GM13976 (cell line): ENCODE data around the gene TBX4.
"Not testable (repeated sequence)": the region's sequence is repeated elsewhere in the genome, so short reads cannot be mapped to it uniquely, and the experiment has no call there.

ENCODE experiments used
- DNase-seq: peaks from one replicate; pipeline ENCODE4 v3.0.0; 2012; ENCODE audit warnings: low spot score
- in situ Hi-C: fragments of 300-500 bp; cut with MboI; formaldehyde crosslinking; loops from one replicate; pipeline ENCODE4 v1.12.0; 2022; ENCODE audit warnings: low sequenced_read_pairs, mixed read lengths, inconsistent platforms; ENCODE audit not compliant: unreplicated experiment
- TF ChIP-seq, protein P1 (sequence below): IDR thresholded peaks from 2 replicates; pipeline ENCODE4 v1.5.1; 2012; ENCODE audit warnings: borderline replicate concordance, mild to moderate bottlenecking; ENCODE audit not compliant: insufficient read depth; ENCODE audit errors: extremely low read depth, missing control alignments, control extremely low read depth

TBX4 gene

GRCh38 chr17:61423967-61424649, 28.1 kb upstream of the TBX4 start:
- in situ Hi-C loops = loop anchor here (10.0 to 25.0 kb wide), 2 partner anchors 131 to 413 kb away; no protein-coding TSS in a partner anchor
- TF ChIP-seq, protein P1, sequence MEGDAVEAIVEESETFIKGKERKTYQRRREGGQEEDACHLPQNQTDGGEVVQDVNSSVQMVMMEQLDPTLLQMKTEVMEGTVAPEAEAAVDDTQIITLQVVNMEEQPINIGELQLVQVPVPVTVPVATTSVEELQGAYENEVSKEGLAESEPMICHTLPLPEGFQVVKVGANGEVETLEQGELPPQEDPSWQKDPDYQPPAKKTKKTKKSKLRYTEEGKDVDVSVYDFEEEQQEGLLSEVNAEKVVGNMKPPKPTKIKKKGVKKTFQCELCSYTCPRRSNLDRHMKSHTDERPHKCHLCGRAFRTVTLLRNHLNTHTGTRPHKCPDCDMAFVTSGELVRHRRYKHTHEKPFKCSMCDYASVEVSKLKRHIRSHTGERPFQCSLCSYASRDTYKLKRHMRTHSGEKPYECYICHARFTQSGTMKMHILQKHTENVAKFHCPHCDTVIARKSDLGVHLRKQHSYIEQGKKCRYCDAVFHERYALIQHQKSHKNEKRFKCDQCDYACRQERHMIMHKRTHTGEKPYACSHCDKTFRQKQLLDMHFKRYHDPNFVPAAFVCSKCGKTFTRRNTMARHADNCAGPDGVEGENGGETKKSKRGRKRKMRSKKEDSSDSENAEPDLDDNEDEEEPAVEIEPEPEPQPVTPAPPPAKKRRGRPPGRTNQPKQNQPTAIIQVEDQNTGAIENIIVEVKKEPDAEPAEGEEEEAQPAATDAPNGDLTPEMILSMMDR = no peak
- DNase-seq = no peak

DNA sequence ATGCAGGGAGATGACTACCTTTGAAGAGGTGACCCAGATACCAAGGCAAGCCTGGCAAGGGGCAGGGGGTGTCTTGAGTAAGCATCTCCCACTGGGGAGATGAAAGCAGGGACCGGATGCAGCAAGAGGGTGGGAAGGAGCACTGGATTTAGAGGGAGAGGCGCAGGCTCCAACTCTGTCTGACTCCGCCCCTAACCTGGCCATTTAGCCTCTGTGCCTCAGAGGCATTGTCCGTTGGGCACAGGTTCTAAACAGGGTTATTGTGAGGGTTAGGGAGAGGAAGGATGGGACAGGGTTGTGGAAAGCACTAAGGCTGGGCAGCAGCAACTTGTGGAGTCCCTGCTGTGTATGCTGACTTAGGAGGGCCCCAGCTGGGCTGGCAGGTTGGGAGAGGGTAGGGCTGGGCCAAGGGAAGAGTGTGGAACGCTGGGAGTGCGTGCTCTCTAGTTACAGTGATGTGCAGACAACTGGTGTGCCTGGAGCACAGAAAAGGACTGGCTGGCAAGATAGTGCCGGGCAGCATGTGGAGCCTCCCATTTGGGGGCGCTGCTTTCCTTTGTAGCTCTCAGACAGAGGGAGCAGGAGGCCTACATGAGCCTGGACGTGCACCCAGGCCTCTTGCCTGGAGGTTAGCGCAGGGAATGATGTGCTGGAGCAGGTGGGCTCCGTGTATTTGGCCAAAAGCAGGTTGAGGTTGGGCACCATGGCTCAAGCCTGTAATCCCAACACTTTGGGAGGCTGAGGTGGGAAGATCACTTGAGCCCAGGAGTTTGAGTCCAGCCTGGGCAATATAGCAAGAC, 26.3 kb upstream of the TBX4 start:
- no peak for DNase-seq
- TF ChIP-seq, protein P1 = no peak
- in situ Hi-C loops = loop anchor here (10.0 kb wide), 1 partner anchor 129 kb away; no protein-coding TSS in a partner anchor

GRCh38 chr17:61426482-61427304, 25.5 kb upstream of the TBX4 start:
- in situ Hi-C loops = loop anchor here (10.0 kb wide), 1 partner anchor 128 kb away; no protein-coding TSS in a partner anchor
- no peak for DNase-seq
- TF ChIP-seq, protein P1 = no peak

DNA sequence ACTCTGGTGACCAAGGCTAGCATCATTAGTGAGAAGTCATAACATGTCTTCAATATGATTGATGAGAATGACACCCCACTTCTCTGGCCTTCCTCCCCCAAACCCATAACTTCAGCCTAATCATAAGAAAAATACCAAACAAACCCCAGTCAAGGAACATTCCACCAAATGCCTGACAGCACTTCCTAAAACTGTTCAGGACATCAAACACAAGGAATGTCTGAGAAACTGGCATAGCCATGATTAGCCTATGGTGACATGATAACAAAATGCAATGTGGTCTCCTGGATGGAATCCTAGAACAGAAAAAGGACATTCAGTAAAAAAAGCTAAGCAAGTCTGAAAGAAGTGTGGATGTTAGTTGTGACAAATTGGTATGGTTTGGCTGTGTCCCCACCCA, 24.7 kb upstream of the TBX4 start:
- DNase-seq = no peak
- in situ Hi-C loops = loop anchor here (10.0 kb wide), 1 partner anchor 127 kb away; no protein-coding TSS in a partner anchor
- TF ChIP-seq, protein P1 = no peak

DNA sequence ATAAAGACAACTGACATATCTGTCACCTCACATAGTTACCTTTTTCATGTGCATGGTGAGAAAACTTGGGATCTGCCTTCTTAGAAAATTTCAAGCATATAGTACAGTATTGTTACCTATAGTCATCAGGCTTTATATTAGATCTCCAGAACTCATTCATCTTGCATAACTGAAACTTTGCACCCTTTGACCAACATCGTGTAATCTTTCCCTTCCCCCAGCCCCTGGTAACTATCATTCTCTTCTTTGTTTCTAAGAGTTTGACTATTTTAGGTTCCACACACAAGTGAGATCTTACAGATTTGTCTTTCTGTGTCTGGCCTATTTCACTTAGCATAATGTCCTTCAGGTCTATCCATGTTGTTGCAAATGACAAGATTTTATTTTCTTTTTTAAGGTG, 22.9 kb upstream of the TBX4 start:
- TF ChIP-seq, protein P1 = no peak
- in situ Hi-C loops = loop anchor here (10.0 kb wide), 1 partner anchor 126 kb away; no protein-coding TSS in a partner anchor

DNA sequence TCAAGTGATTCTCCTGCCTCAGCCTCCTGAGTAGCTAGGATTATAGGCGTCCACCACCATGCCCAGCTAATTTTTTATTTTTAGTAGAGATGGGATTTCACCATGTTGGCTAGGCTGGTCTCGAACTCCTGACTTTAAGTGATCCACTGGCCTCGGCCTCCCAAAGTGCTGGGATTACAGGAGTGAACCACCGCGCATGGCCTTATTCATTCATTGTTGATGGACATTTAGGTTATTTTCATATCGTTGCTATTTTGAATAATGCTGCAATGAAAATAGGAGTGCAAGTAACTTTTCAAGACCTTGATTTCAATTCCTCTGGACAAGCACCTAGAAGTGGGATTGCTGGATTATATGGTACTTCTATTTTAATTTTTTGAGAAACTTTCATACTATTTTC, 22.4 kb upstream of the TBX4 start:
- not testable (repeated sequence) for DNase-seq
- in situ Hi-C loops = loop anchor here (10.0 kb wide), 1 partner anchor 125 kb away; no protein-coding TSS in a partner anchor

More for the DNA sequence above, 22.9 kb upstream of the TBX4 start:
- DNase-seq = no peak
